Activated CD8-positive, alpha-beta memory T cell treated with anti-CD3 and anti-CD28 coated beads, Interleukin-2, amount 10 ng/mL, durations not matched to agents 7 days and 5 days (primary cell): ENCODE measurements around the gene PON2. TPM values are rescaled to one million over a fixed set of nuclear protein-coding genes. Genes with fewer than 3 reads are reported as not detected.

Experiments used
- ATAC-seq: fragments of 150-1000 bp; cut with Tn5 transposase; one replicate; pipeline ENCODE4 v1.10.0; 2021; ENCODE audit warnings: moderate library complexity
- CTCF ChIA-PET: fragments of 350-600 bp; sonication (Branson Sonifier 250); formaldehyde crosslinking; loops from one replicate; lab custom pipeline; 2021; ENCODE audit warnings: antibody characterized with exemption; lab: Charles Lee
- DNase-seq: peaks from one replicate; pipeline ENCODE4 v3.0.0-alpha.2; 2020
- H3K27ac Mint-ChIP-seq: one replicate; pipeline ENCODE4 v1.8.0; 2021; ENCODE audit warnings: mild to moderate bottlenecking, mixed read lengths
- H3K27me3 Mint-ChIP-seq: one replicate; pipeline ENCODE4 v1.8.0; 2021; ENCODE audit warnings: mixed read lengths
- H3K36me3 Mint-ChIP-seq: one replicate; pipeline ENCODE4 v1.8.0; 2021; ENCODE audit warnings: mild to moderate bottlenecking, mixed read lengths
- H3K4me1 Mint-ChIP-seq: one replicate; pipeline ENCODE4 v1.8.0; 2021; ENCODE audit warnings: mixed read lengths
- H3K4me3 Mint-ChIP-seq: one replicate; pipeline ENCODE4 v1.8.0; 2021; ENCODE audit warnings: mild to moderate bottlenecking, moderate library complexity, mixed read lengths
- H3K9me3 Mint-ChIP-seq: one replicate; pipeline ENCODE4 v1.8.0; 2022; ENCODE audit warnings: low read depth, mixed read lengths
- total RNA-seq, 2 experiments: library from RNA; stranded (reverse); gene quantifications; one replicate each; pipeline ENCODE4 v1.2.3, GENCODE V29; 2021

The PON2 gene
- 10 to 100 TPM in 1 of 2 experiments, 1 to 10 TPM in 1; 7.4 to 11.7 TPM for total RNA-seq

DNA sequence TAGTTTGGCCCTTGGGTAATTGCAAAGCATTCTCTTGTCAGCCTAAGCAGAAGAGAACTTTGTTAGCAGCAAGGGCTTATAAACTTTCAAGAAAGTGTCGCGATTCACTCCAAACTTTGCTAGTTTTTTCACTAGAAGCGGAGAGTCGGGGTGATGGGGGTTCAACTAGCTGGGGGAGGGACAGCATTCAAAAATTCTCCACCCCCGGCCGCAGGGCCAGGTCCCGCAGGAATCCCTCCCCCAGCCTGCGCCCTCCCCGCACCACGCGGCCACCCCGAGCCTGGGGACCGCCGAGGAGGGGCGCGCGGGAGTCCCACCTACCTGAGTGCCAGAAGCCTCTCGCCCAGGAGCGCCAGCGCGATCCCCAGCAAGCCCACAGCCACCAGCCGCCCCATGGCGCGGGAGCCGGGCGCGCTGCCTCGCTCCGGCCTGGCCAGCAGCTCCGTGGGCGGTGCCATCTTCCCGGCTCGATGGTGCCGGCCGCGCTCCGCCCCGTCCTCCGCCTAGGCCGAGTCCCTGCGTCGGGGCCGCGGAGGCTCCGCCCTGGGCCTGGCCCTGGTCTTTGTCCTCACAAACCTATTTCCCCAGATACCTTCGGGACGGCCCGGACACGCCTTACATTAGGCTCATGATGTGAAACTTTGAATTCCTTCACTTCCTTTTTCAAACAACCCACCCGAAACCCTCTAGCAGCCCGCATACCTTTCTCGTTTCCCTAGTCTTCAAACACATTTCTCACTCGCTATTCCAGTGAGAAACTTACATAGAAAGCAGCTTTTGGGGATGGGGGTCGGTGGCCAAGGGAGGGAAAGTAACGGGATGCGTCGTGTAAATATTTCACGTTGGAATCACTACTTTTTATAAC is at the start of gene PON2:
PON2 (minus strand) TSS at position 472 of the 865 bp plus-strand sequence; CDS start at position 395, 77 bp downstream.
- Mint-ChIP-seq H3K27ac (peak within 1 kb of the TSS; percentile 72), H3K4me1 (peaks cover 19% of the 10 kb centered on the region), H3K9me3 (no peaks in the 10 kb centered on the region), H3K36me3 (peaks cover 4% of the 10 kb centered on the region), H3K4me3 (peak within 1 kb of the TSS; percentile 74), H3K27me3 (peaks cover 2% of the 10 kb centered on the region)
- ATAC-seq (peak; percentile 99), DNase-seq (peak; percentile 64)
- CTCF ChIA-PET: interaction anchor here (1.2 to 1.4 kb wide), 2 partner anchors 39 to 77 kb away, joined by 3 to 4 read pairs; partner anchors contain the start of gene PON3

DNA sequence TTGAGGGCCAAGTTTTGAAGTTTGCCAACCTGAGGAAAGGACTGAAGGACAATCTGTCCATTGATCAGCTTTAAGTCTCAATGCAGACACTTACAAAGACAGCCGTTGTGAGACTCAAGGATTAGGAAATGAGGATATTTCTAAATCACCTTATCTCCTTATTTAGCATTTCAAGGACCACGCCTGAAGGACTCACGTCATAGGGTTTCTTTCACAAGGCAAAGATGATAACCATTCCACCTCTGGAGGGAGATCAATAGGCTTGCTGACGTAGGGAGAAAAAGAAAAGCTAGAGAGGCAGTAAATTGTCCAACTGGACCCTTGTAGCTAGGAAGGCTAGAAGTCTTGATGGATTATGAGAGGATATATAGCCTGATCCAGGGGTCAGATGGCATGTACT is 47.6 kb upstream of the PON2 start:
- no peak overlapping the region for H3K27ac Mint-ChIP-seq
- H3K36me3 Mint-ChIP-seq: no peaks in the 10 kb centered on the region
- H3K27me3 Mint-ChIP-seq: peaks cover 18% of the 10 kb centered on the region
- ATAC-seq (no peak), DNase-seq (no peak)
- CTCF ChIA-PET: interaction anchor here (1.3 kb wide), 1 partner anchor 29 kb away, joined by 4 read pairs; no protein-coding TSS in a partner anchor
- peaks cover 6% of the 10 kb centered on the region for H3K4me1 Mint-ChIP-seq
- no peaks in the 10 kb centered on the region for H3K9me3 Mint-ChIP-seq
- no peak overlapping the region for H3K4me3 Mint-ChIP-seq

DNA sequence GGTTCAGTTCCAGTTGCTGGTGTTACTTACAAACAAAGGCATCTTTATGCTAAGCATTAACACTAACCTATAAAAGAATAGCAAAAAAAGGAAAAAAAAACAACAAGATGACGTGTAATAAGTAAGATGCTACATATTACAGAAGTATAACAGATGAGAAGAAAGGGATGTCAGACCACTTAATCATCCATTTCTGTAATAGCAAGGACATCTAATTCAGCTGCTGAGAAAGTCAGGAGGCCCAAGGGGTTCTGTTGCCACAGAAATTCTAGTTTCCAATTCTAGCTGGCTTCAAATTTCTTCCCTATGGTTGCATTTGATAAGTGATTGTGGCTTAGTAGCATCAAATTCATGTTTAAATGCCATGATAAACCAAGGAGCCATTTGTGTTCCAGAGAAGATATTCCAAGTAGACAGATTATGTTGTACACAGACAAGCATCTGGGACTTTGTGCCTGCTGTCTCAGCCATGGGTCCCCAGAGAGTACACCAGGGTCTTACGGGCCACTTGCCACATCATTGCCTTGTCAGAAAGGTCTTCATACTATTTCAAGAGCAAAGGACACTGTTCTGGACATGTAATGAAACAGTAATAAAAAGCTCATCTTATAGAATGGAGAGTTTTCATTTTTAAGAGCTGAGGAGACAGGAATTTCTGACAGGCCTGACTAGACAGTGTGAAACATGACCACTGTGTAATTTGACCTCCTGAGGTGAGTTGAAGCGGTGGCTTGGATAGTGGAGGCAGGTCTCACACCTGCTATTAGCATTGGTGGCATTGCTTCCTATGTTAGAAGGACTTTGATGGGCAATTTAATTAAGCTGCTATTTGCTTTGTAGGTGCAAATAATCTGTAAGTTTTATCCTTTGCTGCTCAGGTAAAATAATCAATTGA is 46.7 kb upstream of the PON2 start:
- Mint-ChIP-seq H3K36me3 (no peaks in the 10 kb centered on the region), H3K4me3 (no peak overlapping the region), H3K4me1 (peaks cover 7% of the 10 kb centered on the region), H3K9me3 (no peaks in the 10 kb centered on the region), H3K27ac (no peak overlapping the region), H3K27me3 (peaks cover 16% of the 10 kb centered on the region)
- CTCF ChIA-PET: interaction anchor here (0.7 to 1.3 kb wide), 2 partner anchors 30 to 45 kb away, joined by 3 to 4 read pairs; no protein-coding TSS in a partner anchor
- no peak for ATAC-seq
- DNase-seq: no peak

DNA sequence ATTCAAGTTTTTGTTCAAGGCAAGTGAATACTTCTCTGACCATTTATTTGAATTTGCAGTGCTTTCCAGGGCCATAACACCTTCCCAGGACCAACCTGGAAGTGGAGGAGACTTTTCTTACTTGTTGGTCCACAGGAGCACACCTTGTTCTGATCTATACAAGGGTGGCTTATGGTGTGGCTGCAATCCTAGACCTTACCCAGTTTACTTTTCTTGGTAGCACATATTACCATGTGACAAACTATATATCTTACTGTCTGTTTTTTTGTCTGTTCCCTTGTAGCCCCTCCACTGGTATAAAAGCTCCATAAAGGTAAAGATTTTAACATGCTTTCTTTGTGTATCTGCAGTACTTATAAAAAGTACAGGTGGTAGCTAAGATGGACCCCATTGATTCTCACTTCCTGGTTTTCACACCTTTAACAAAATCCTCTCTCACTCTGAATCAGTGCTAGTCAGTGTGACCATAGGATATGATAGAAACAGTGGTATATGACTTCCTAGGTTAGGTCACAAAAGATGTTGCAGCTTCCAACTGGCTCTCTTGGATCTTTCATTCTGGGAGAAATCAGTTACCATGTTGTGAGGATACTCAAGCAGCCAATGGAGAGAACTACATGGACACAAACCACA is 45.3 kb upstream of the PON2 start:
- Mint-ChIP-seq H3K36me3 (no peaks in the 10 kb centered on the region), H3K9me3 (no peaks in the 10 kb centered on the region), H3K27ac (no peak overlapping the region), H3K4me3 (no peak overlapping the region), H3K27me3 (peaks cover 11% of the 10 kb centered on the region), H3K4me1 (peaks cover 7% of the 10 kb centered on the region)
- CTCF ChIA-PET: interaction anchor here (0.5 to 2.5 kb wide), 5 partner anchors 9 to 594 kb away, joined by 3 to 6 read pairs (median 3); no protein-coding TSS in a partner anchor
- no peak for ATAC-seq
- DNase-seq: no peak

DNA sequence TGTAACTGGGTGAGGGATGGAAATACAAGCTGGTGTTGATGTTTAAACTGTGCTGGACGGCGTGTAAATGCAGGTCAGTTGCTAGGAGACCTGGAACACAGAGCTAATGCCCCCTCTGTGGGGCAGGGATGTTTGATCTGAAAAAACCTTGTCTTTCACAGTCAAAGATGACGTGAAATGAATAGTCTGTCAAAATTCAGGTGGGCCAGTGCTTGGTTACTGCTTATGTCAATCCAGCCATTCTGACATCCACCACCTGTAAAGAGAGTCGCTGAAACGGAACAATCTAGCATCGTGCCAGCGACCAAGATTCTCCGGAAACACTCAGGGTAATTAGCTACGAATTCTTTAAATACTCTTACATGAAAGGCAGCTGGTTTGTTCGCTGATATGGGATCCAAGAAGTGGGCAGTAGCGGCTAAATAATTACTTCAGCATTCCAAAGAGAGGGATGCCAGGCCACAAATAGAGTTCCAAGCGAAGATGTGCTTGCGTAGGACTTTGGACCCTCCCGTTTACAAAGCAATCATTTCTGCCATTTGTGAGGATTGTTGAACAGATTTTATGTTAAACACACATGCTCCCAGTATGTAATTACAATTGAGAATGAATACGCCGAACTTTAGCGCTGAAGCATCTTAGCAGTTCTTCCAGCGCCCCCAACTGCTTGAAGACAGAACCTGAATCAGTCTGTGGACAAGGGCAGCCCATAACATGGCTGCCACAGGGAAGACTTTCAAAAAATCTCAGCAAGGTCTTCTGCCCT is 43.6 kb upstream of the PON2 start:
- no peak overlapping the region for H3K4me3 Mint-ChIP-seq
- H3K36me3 Mint-ChIP-seq: no peaks in the 10 kb centered on the region
- H3K27ac Mint-ChIP-seq: no peak overlapping the region
- CTCF ChIA-PET: interaction anchor here (1.3 to 3.7 kb wide), 4 partner anchors 7 to 389 kb away, joined by 3 to 20 read pairs (median 12); partner anchors contain the start of gene ASB4
- H3K9me3 Mint-ChIP-seq: no peaks in the 10 kb centered on the region
- peaks cover 11% of the 10 kb centered on the region for H3K27me3 Mint-ChIP-seq
- DNase-seq (no peak), ATAC-seq (no peak)
- H3K4me1 Mint-ChIP-seq: peaks cover 7% of the 10 kb centered on the region

DNA sequence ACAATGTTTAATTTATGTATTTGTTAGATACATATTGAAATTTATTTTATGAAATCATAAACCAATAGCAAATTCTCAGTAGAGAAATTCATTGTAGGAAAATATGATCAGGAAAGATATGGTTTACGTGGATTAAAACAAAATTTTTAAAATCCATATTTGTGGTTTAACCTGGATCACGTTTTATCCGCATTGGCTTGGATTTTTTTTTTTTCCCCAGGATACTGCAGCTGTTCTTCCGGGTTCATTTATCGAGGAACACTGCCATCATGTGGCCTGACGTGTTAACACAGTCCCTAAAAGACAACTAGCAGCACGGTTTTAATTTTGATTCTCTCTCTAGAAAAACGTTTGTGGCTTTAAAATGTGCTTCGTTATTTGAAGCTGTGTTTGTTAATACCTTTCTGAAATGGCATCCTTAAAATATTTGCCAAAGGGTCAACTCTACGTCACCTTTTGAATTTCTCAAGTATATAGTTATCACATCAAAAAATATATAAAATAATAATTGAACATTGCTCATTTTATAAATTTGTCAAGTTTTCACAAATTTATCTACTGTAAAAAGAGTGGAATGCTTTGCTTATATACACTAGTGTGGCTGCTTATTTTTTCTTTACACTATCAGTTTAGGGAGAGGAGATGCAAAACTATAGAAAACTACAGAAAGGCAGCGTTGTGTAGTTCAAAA is 42.2 kb upstream of the PON2 start:
- ATAC-seq (no peak), DNase-seq (peak; percentile 71)
- Mint-ChIP-seq H3K27me3 (peaks cover 7% of the 10 kb centered on the region), H3K27ac (no peak overlapping the region), H3K4me1 (peaks cover 7% of the 10 kb centered on the region), H3K9me3 (no peaks in the 10 kb centered on the region), H3K36me3 (no peaks in the 10 kb centered on the region), H3K4me3 (no peak overlapping the region)
- CTCF ChIA-PET: interaction anchor here (0.6 to 3.7 kb wide), 22 partner anchors 9 to 1040 kb away, joined by 3 to 20 read pairs (median 4); partner anchors contain the start of genes ASB4 and PON3

DNA sequence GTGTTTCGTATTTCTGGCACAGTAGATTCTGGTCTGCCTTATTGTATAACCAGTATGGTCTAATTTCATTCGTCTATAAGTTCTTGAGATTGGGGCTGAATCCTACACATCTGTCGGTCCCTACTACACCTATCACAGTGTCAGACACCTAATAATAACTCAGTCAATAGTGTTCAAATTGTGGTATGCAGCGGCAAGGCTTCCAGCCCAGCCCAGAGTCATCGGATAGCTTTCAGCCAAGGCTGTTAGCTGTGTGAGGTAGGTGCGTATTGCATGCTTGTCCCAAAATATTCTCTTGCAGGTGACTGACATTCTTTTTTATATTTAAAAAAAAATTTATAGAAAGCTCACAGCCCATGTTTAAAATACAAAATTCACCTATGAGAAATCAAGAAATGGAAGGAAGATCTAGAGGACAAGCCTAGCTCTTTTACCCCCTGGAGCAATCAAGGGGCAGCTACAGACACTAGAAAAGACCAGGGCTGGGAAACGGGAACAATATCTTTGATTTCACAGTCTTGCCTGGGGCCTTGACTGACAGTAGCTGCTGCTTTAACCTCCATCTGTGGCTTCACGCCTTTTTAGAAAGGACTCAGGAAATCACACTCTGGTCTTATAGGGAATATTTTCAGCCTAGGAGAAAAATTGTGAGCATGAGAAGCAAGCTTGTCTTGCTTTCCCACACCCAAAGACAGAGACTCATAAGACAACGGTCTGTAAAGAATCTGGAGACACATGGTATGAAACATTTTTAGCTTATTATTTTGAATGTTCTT is 41.4 kb upstream of the PON2 start:
- DNase-seq (no peak), ATAC-seq (no peak)
- Mint-ChIP-seq H3K4me3 (no peak overlapping the region), H3K36me3 (no peaks in the 10 kb centered on the region), H3K9me3 (no peaks in the 10 kb centered on the region), H3K4me1 (peaks cover 7% of the 10 kb centered on the region), H3K27me3 (peaks cover 7% of the 10 kb centered on the region), H3K27ac (no peak overlapping the region)
- CTCF ChIA-PET: interaction anchor here (0.8 to 3.7 kb wide), 22 partner anchors 10 to 1039 kb away, joined by 3 to 20 read pairs (median 4); partner anchors contain the start of genes ASB4 and PON3

DNA sequence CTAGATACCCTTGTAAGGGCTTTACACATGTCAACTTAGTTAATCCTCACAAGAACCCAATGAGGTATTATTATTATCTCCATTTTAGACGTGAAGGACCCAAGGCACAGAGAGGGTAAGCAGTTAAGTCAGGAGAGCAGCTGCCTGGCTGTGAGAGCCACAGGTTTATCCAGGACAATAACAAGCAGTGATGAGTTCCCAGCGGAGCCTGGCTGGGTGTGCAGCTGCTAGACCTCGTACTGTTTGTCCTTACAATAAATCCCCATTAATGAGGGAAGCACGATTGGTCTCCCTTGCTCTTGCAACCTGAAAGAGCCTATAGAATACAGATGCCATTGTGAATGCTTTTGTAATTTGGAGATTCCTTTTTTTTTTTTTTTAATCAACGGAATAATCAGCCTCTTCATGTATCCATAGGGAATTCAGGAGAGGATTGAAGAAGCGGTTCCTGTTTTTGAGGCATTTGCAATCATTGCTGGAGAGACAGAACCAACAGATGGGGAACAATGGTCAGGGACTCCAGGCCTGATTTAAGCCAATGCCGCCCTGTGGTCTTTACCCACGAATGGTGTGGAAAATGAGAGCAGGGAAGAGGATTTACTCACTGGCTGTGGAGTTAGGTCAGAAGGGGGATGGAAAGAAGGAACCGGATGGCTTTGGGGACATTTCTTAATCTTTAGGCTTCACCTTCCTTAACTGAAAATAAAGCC is 38.6 kb upstream of the PON2 start:
- ATAC-seq (no peak), DNase-seq (no peak)
- no peak overlapping the region for H3K27ac Mint-ChIP-seq
- CTCF ChIA-PET: no interaction called here
- H3K36me3 Mint-ChIP-seq: no peaks in the 10 kb centered on the region
- no peaks in the 10 kb centered on the region for H3K9me3 Mint-ChIP-seq
- peaks cover 7% of the 10 kb centered on the region for H3K27me3 Mint-ChIP-seq
- H3K4me1 Mint-ChIP-seq: peaks cover 10% of the 10 kb centered on the region
- no peak overlapping the region for H3K4me3 Mint-ChIP-seq

DNA sequence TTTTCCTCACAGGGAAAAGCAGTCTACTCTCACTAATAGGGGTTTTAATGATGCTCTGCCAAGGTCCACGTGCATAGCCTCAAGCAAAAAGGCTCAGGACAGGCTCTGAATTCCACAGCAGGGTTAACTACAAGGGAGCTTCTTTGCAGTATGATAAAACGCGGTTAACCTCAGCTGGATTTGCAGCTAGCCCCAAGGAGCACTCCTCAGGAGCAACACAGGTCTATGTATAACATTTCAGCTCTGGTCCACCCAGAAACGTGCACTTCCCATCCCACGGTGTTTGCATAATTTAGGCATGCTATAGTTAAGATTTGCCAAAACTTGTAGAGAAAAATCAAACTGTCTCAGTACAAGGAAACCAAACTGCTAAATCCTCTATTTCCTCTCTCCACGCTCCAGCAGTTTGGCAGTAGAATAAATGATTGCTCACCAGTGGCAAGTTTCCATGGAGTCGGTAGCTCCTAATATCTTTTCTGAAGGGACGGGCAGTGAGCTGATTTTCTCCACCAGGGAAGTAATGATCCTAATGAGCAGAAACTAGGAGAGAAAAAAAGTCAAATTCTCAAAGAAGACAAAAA is 37.8 kb upstream of the PON2 start:
- Mint-ChIP-seq H3K36me3 (no peaks in the 10 kb centered on the region), H3K9me3 (no peaks in the 10 kb centered on the region), H3K4me1 (peaks cover 10% of the 10 kb centered on the region), H3K4me3 (no peak overlapping the region), H3K27ac (no peak overlapping the region), H3K27me3 (peaks cover 3% of the 10 kb centered on the region)
- CTCF ChIA-PET: no interaction called here
- DNase-seq (no peak), ATAC-seq (no peak)

DNA sequence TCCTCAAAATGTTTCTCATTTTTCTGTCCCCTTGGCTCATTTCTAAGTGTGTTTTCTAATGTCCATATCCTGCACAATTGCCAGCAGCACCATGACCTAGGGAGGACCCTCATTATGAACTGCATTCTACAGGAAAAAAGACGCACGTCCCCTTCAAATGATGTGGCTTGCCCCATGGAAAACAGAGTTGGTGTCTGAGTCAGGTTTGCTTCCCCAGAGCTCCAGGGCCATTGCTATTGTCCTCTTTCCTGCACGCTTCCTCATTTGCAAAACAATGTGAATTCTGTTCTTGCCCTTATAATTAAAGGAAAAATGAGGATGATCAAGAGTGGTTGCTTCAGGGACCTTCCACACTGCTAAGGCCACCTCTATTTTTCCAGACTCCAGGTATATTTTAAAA is 36.2 kb upstream of the PON2 start:
- DNase-seq (no peak), ATAC-seq (no peak)
- Mint-ChIP-seq H3K9me3 (no peaks in the 10 kb centered on the region), H3K27ac (no peak overlapping the region), H3K36me3 (no peaks in the 10 kb centered on the region), H3K27me3 (peaks cover 3% of the 10 kb centered on the region), H3K4me3 (no peak overlapping the region), H3K4me1 (peaks cover 9% of the 10 kb centered on the region)
- CTCF ChIA-PET: no interaction called here
